ENCODE results near the gene MYO5B.

The MYO5B gene

GRCh38 chr18:49848115-49848514, 346.8 kb downstream of the MYO5B start:
- DNase-seq = no peak
- Histone ChIP-seq H3K36me3 (no peaks in the 10 kb centered on the region), H3K27me3 (ENCODE audit: insufficient read depth, low read depth, severe bottlenecking) (no peaks in the 10 kb centered on the region), H3K9me3 (ENCODE audit: severe bottlenecking) (no peaks in the 10 kb centered on the region), H3K27ac (no peak overlapping the region), H3K4me3 (ENCODE audit: low read depth, low read length) (no peak overlapping the region)
- TF ChIP-seq CTCF (IDR thresholded peaks at IDR 0.05; ENCODE audit: low read depth, low read length) = no peak

GRCh38 chr18:49847524-49847923, 347.4 kb downstream of the MYO5B start:
- Histone ChIP-seq H3K4me3 (ENCODE audit: low read depth, low read length) (no peak overlapping the region), H3K27me3 (ENCODE audit: insufficient read depth, low read depth, severe bottlenecking) (no peaks in the 10 kb centered on the region), H3K27ac (no peak overlapping the region), H3K36me3 (no peaks in the 10 kb centered on the region), H3K9me3 (ENCODE audit: severe bottlenecking) (no peaks in the 10 kb centered on the region)
- no peak for DNase-seq
- TF ChIP-seq CTCF (IDR thresholded peaks at IDR 0.05; ENCODE audit: low read depth, low read length) = no peak

- Histone ChIP-seq H3K36me3 (no peaks in the 10 kb centered on the region), H3K27me3 (ENCODE audit: insufficient read depth, low read depth, severe bottlenecking) (no peaks in the 10 kb centered on the region), H3K4me3 (ENCODE audit: low read depth, low read length) (no peak overlapping the region), H3K9me3 (ENCODE audit: severe bottlenecking) (no peaks in the 10 kb centered on the region), H3K27ac (no peak overlapping the region)
- no peak for TF ChIP-seq CTCF (IDR thresholded peaks at IDR 0.05; ENCODE audit: low read depth, low read length)
- no peak for DNase-seq
Measured at GRCh38 chr18:49846718-49847470, 348.1 kb downstream of the MYO5B start.

- no peak for DNase-seq
- H3K27ac ChIP-seq = no peak overlapping the region
- no peaks in the 10 kb centered on the region for H3K27me3 ChIP-seq (ENCODE audit: insufficient read depth, low read depth, severe bottlenecking)
- no peaks in the 10 kb centered on the region for H3K9me3 ChIP-seq (ENCODE audit: severe bottlenecking)
- H3K36me3 ChIP-seq = no peaks in the 10 kb centered on the region
- no peak overlapping the region for H3K4me3 ChIP-seq (ENCODE audit: low read depth, low read length)
- no peak for TF ChIP-seq CTCF (IDR thresholded peaks at IDR 0.05; ENCODE audit: low read depth, low read length)
Measured at GRCh38 chr18:49846361-49846662, 348.6 kb downstream of the MYO5B start.

GRCh38 chr18:49845629-49846360, 349.2 kb downstream of the MYO5B start:
- no peak overlapping the region for H3K4me3 ChIP-seq (ENCODE audit: low read depth, low read length)
- no peaks in the 10 kb centered on the region for H3K36me3 ChIP-seq
- H3K27me3 ChIP-seq (ENCODE audit: insufficient read depth, low read depth, severe bottlenecking) = no peaks in the 10 kb centered on the region
- TF ChIP-seq CTCF (IDR thresholded peaks at IDR 0.05; ENCODE audit: low read depth, low read length) = no peak
- no peak for DNase-seq
- H3K27ac ChIP-seq = no peak overlapping the region
- no peaks in the 10 kb centered on the region for H3K9me3 ChIP-seq (ENCODE audit: severe bottlenecking)
